RWPE2 (cell line): ENCODE measurements around the gene POLD2.
A peak's percentile ranks its signal among the peaks of the same experiment; 100 is the strongest.

Experiments used
- ATAC-seq: fragments of 200-7000 bp; cut with Tn5 transposase; 3 replicates; pipeline ENCODE4 v1.9.1; 2021; ENCODE audit warnings: low read depth
- DNase-seq: peaks from one replicate; pipeline ENCODE4 v3.0.0-alpha.2; 2020; ENCODE audit warnings: low spot score
- H3K27ac ChIP-seq: fragments of 450-650 bp; 2 replicates; pipeline ENCODE4 v1.5.1; 2017; ENCODE audit warnings: mild to moderate bottlenecking; ENCODE audit not compliant: poor library complexity, severe bottlenecking
- H3K27me3 ChIP-seq: fragments of 250-450 bp; sonication (Bioruptor Pico); 2 replicates; pipeline ENCODE4 v1.5.1; 2021; ENCODE audit warnings: mild to moderate bottlenecking, moderate library complexity; ENCODE audit not compliant: insufficient read depth, poor library complexity, severe bottlenecking
- H3K36me3 ChIP-seq: fragments of 250-450 bp; sonication (Bioruptor Pico); 2 replicates; pipeline ENCODE4 v1.5.1; 2020; ENCODE audit warnings: low read depth, mild to moderate bottlenecking, moderate library complexity
- H3K4me1 ChIP-seq: fragments of 250-450 bp; sonication (Bioruptor Pico); 2 replicates; pipeline ENCODE4 v1.5.1; 2021; ENCODE audit warnings: mild to moderate bottlenecking, moderate library complexity; ENCODE audit not compliant: insufficient read depth, poor library complexity, severe bottlenecking
- H3K4me3 ChIP-seq: fragments of 250-450 bp; sonication (Bioruptor Pico); 2 replicates; pipeline ENCODE4 v1.5.1; 2021; ENCODE audit warnings: mild to moderate bottlenecking, moderate library complexity; ENCODE audit not compliant: severe bottlenecking
- H3K9me3 ChIP-seq: fragments of 250-450 bp; sonication (Bioruptor Pico); 2 replicates; pipeline ENCODE4 v1.5.1; 2021; ENCODE audit warnings: mild to moderate bottlenecking, moderate library complexity; ENCODE audit not compliant: severe bottlenecking
- CTCF ChIP-seq: fragments of 450-650 bp; IDR thresholded peaks from one replicate; pipeline ENCODE4 v1.5.1; 2017; ENCODE audit warnings: mild to moderate bottlenecking, moderate library complexity; ENCODE audit not compliant: poor library complexity, severe bottlenecking

The POLD2 gene

GRCh38 chr7:44163591-44163990 lies 40.2 kb upstream of the POLD2 start:
- DNase-seq (no peak), ATAC-seq (peak; percentile 79)
- H3K27me3 ChIP-seq = no peaks in the 10 kb centered on the region

GRCh38 chr7:44162785-44163395 lies 39.5 kb upstream of the POLD2 start:
- no peak overlapping the region for H3K27ac ChIP-seq
- H3K27me3 ChIP-seq = no peaks in the 10 kb centered on the region
- DNase-seq (no peak), ATAC-seq (peak; percentile 27; the same call in 1 of the 3 replicates)
- no peak for TF ChIP-seq CTCF
- H3K36me3 ChIP-seq = no peaks in the 10 kb centered on the region
- no peak overlapping the region for H3K4me3 ChIP-seq
- peaks cover 4% of the 10 kb centered on the region for H3K9me3 ChIP-seq
- peaks cover 2% of the 10 kb centered on the region for H3K4me1 ChIP-seq

More at GRCh38 chr7:44163591-44163990, 40.2 kb upstream of the POLD2 start:
- H3K4me1 ChIP-seq = peaks cover 2% of the 10 kb centered on the region
- H3K9me3 ChIP-seq = peaks cover 4% of the 10 kb centered on the region
- TF ChIP-seq CTCF = no peak
- no peak overlapping the region for H3K27ac ChIP-seq
- no peaks in the 10 kb centered on the region for H3K36me3 ChIP-seq
- no peak overlapping the region for H3K4me3 ChIP-seq

GRCh38 chr7:44162179-44162578 lies 38.8 kb upstream of the POLD2 start:
- H3K4me1 ChIP-seq = peaks cover 2% of the 10 kb centered on the region
- ATAC-seq (no peak), DNase-seq (no peak)
- H3K36me3 ChIP-seq = no peaks in the 10 kb centered on the region
- no peaks in the 10 kb centered on the region for H3K27me3 ChIP-seq
- no peak overlapping the region for H3K4me3 ChIP-seq
- peaks cover 4% of the 10 kb centered on the region for H3K9me3 ChIP-seq
- TF ChIP-seq CTCF = no peak
- H3K27ac ChIP-seq = no peak overlapping the region

- DNase-seq = no peak
Observed at GRCh38 chr7:44161371-44161770, 38.0 kb upstream of the POLD2 start.

More at GRCh38 chr7:44161371-44161770, 38.0 kb upstream of the POLD2 start:
- H3K9me3 ChIP-seq = peaks cover 4% of the 10 kb centered on the region
- TF ChIP-seq CTCF = no peak
- H3K36me3 ChIP-seq = no peaks in the 10 kb centered on the region
- H3K27ac ChIP-seq = no peak overlapping the region
- H3K4me3 ChIP-seq = no peak overlapping the region
- H3K4me1 ChIP-seq = peaks cover 2% of the 10 kb centered on the region
- no peaks in the 10 kb centered on the region for H3K27me3 ChIP-seq
- ATAC-seq = no peak
